Activated CD8-positive, alpha-beta T cell treated with anti-CD3 and anti-CD28 coated beads for 36 hours (primary cell): ENCODE results near the gene FXYD1. TPM values are rescaled to one million over a fixed set of nuclear protein-coding genes. Genes with fewer than 3 reads are reported as not detected.

Source experiments
- ATAC-seq: fragments of 200-7000 bp; cut with Tn5 transposase; one replicate; pipeline ENCODE4 v1.10.0; 2021; ENCODE audit warnings: mild to moderate bottlenecking, moderate library complexity
- CTCF ChIA-PET: fragments of 350-600 bp; sonication (Branson Sonifier 250); formaldehyde crosslinking; loops from one replicate; lab custom pipeline; 2021; ENCODE audit warnings: antibody characterized with exemption; lab: Charles Lee
- POLR2A ChIA-PET: fragments of 350-600 bp; sonication (Branson Sonifier 250); formaldehyde crosslinking; loops from one replicate; lab custom pipeline; 2021; ENCODE audit warnings: antibody characterized with exemption; lab: Charles Lee
- DNase-seq: peaks from one replicate; pipeline ENCODE4 v3.0.0-alpha.2; 2020
- H3K27ac Mint-ChIP-seq: one replicate; pipeline ENCODE4 v1.8.0; 2021; ENCODE audit warnings: mild to moderate bottlenecking, mixed read lengths
- H3K27me3 Mint-ChIP-seq: one replicate; pipeline ENCODE4 v1.8.0; 2021; ENCODE audit warnings: mixed read lengths
- H3K36me3 Mint-ChIP-seq: one replicate; pipeline ENCODE4 v1.8.0; 2021; ENCODE audit warnings: low read depth, mixed read lengths
- H3K4me1 Mint-ChIP-seq: one replicate; pipeline ENCODE4 v1.8.0; 2021; ENCODE audit warnings: low read depth, mixed read lengths
- H3K4me3 Mint-ChIP-seq: one replicate; pipeline ENCODE4 v1.8.0; 2021; ENCODE audit warnings: mild to moderate bottlenecking, moderate library complexity, mixed read lengths
- H3K9me3 Mint-ChIP-seq: one replicate; pipeline ENCODE4 v1.8.0; 2021; ENCODE audit warnings: mixed read lengths
- CTCF ChIP-seq: fragments of 200-600 bp; IDR thresholded peaks from one replicate; pipeline ENCODE4 v1.8.0; 2022; ENCODE audit warnings: antibody characterized with exemption, mild to moderate bottlenecking
- intact Hi-C: fragments of 100-400 bp; cut with micrococcal nuclease; formaldehyde crosslinking; loops from one replicate; pipeline ENCODE4 v1.10.0; 2022
- total RNA-seq, 2 experiments: library from RNA; stranded (reverse); gene quantifications; one replicate each; pipeline ENCODE4 v1.2.3, GENCODE V29; 2021

Gene FXYD1
- total RNA-seq = 1 to 10 TPM in 1 of 2 experiments, not detected in 1; 1.9 TPM

GRCh38 chr19:35138305-35138892 is at the start of gene FXYD1:
FXYD1 (plus strand) TSS chr19:35138824; CDS start chr19:35140080, 1,256 bp downstream.
- ChIA-PET CTCF (no interaction called here), POLR2A (no interaction called here)
- Mint-ChIP-seq H3K4me3 (no peak within 1 kb of the TSS), H3K27me3 (peaks cover 4% of the 10 kb centered on the region), H3K9me3 (no peaks in the 10 kb centered on the region), H3K4me1 (peaks cover 25% of the 10 kb centered on the region), H3K27ac (no peak within 1 kb of the TSS), H3K36me3 (no peaks in the 10 kb centered on the region)
- ATAC-seq (no peak), DNase-seq (no peak)
- no peak for TF ChIP-seq CTCF
- intact Hi-C loops = no loop called here

- H3K4me1 Mint-ChIP-seq = peaks cover 11% of the 10 kb centered on the region
- POLR2A ChIA-PET = interaction anchor here (0.7 kb wide), 1 partner anchor 79 kb away, joined by 3 read pairs; no protein-coding TSS in a partner anchor
Observed at GRCh38 chr19:35089554-35089953, 49.1 kb upstream of the FXYD1 start.

GRCh38 chr19:35090160-35090505 is 48.5 kb upstream of the FXYD1 start:
- intact Hi-C loops = no loop called here
- TF ChIP-seq CTCF = no peak
- Mint-ChIP-seq H3K27ac (no peak overlapping the region), H3K36me3 (no peaks in the 10 kb centered on the region), H3K4me3 (no peak overlapping the region), H3K9me3 (no peaks in the 10 kb centered on the region), H3K4me1 (peaks cover 11% of the 10 kb centered on the region), H3K27me3 (peaks cover 3% of the 10 kb centered on the region)
- DNase-seq = no peak
- ATAC-seq = no peak
- ChIA-PET CTCF (interaction anchor here (0.9 to 3.4 kb wide), 4 partner anchors 23 to 117 kb away, joined by 3 to 21 read pairs (median 14); no protein-coding TSS in a partner anchor), POLR2A (interaction anchor here (0.7 to 1.2 kb wide), 2 partner anchors 42 to 78 kb away, joined by 3 read pairs; no protein-coding TSS in a partner anchor)

More at GRCh38 chr19:35089554-35089953, 49.1 kb upstream of the FXYD1 start:
- DNase-seq = no peak
- no peaks in the 10 kb centered on the region for H3K9me3 Mint-ChIP-seq
- intact Hi-C loops = no loop called here
- no peaks in the 10 kb centered on the region for H3K36me3 Mint-ChIP-seq
- ATAC-seq = no peak
- H3K4me3 Mint-ChIP-seq = no peak overlapping the region
- TF ChIP-seq CTCF = no peak
- no peak overlapping the region for H3K27ac Mint-ChIP-seq
- CTCF ChIA-PET = interaction anchor here (0.9 to 3.4 kb wide), 3 partner anchors 43 to 117 kb away, joined by 3 to 21 read pairs (median 15); no protein-coding TSS in a partner anchor
- peaks cover 3% of the 10 kb centered on the region for H3K27me3 Mint-ChIP-seq

- H3K9me3 Mint-ChIP-seq = no peaks in the 10 kb centered on the region
- ATAC-seq (peak; percentile 96), DNase-seq (peak; percentile 66)
- H3K4me3 Mint-ChIP-seq = peak overlapping the region; percentile 32
- CTCF ChIA-PET = interaction anchor here (0.6 to 3.4 kb wide), 8 partner anchors 10 to 263 kb away, joined by 3 to 21 read pairs (median 4); no protein-coding TSS in a partner anchor
- TF ChIP-seq CTCF = peak; percentile 75
- intact Hi-C loops = no loop called here
- POLR2A ChIA-PET = interaction anchor here (0.7 to 1.2 kb wide), 2 partner anchors 42 to 78 kb away, joined by 3 read pairs; no protein-coding TSS in a partner anchor
- no peak overlapping the region for H3K27ac Mint-ChIP-seq
- peaks cover 3% of the 10 kb centered on the region for H3K27me3 Mint-ChIP-seq
- no peaks in the 10 kb centered on the region for H3K36me3 Mint-ChIP-seq
- H3K4me1 Mint-ChIP-seq = peaks cover 9% of the 10 kb centered on the region
Observed at GRCh38 chr19:35090506-35091214, 48.0 kb upstream of the FXYD1 start.
